ENCODE data around the gene GNAT2. TPM values are rescaled to one million over a fixed set of nuclear protein-coding genes. Genes with fewer than 3 reads are reported as not detected.

Gene GNAT2
- total RNA-seq, 1 experiment from 2014 or later: not detected

GRCh38 chr1:109598655-109599054, 20.8 kb downstream of the GNAT2 start:
- Histone ChIP-seq H3K4me3 (ENCODE audit: low read depth, low read length) (no peak overlapping the region), H3K27me3 (replicated peaks; ENCODE audit: control insufficient read depth, insufficient read depth, low read length) (no peaks in the 10 kb centered on the region), H3K9me3 (no peaks in the 10 kb centered on the region), H3K4me1 (no peaks in the 10 kb centered on the region), H3K36me3 (ENCODE audit: control insufficient read depth, insufficient read depth, low read length) (no peaks in the 10 kb centered on the region)
- Mint-ChIP-seq H3K9me3 (ENCODE audit: unreplicated experiment) (no peaks in the 10 kb centered on the region), H3K4me3 (ENCODE audit: unreplicated experiment) (no peak overlapping the region), H3K36me3 (ENCODE audit: insufficient read depth, unreplicated experiment) (peaks cover 37% of the 10 kb centered on the region), H3K4me1 (ENCODE audit: low read depth, unreplicated experiment) (no peaks in the 10 kb centered on the region), H3K27me3 (ENCODE audit: insufficient read depth, unreplicated experiment) (no peaks in the 10 kb centered on the region), H3K27ac (ENCODE audit: unreplicated experiment) (no peak overlapping the region)
- intact Hi-C loops (cut with micrococcal nuclease; ENCODE audit: unreplicated experiment): no loop called here
- ChIA-PET CTCF (interaction anchor here (0.5 kb wide), 1 partner anchor 9 kb away, joined by 3 read pairs; no protein-coding TSS in a partner anchor), POLR2A (no interaction called here)
- no TSS peak for BruUV-seq (replicated peaks)
- DNase-seq: no peak
- TF ChIP-seq CTCF (IDR thresholded peaks at IDR 0.05; ENCODE audit: insufficient read depth in 1 of 2, low read depth in 1 of 2, low read length in 1 of 2, severe bottlenecking in 1 of 2, unreplicated experiment in 1 of 2): peak in 1 of 2 experiments; percentile 19

- POLR2A ChIA-PET: no interaction called here
- BruUV-seq (replicated peaks): no TSS peak
- Mint-ChIP-seq H3K9me3 (ENCODE audit: unreplicated experiment) (no peaks in the 10 kb centered on the region), H3K4me3 (ENCODE audit: unreplicated experiment) (no peak overlapping the region), H3K4me1 (ENCODE audit: low read depth, unreplicated experiment) (no peaks in the 10 kb centered on the region), H3K36me3 (ENCODE audit: insufficient read depth, unreplicated experiment) (peaks cover 41% of the 10 kb centered on the region), H3K27me3 (ENCODE audit: insufficient read depth, unreplicated experiment) (no peaks in the 10 kb centered on the region), H3K27ac (ENCODE audit: unreplicated experiment) (no peak overlapping the region)
- intact Hi-C loops (cut with micrococcal nuclease; ENCODE audit: unreplicated experiment): no loop called here
- no peak for DNase-seq
- Histone ChIP-seq H3K9me3 (no peaks in the 10 kb centered on the region), H3K27me3 (replicated peaks; ENCODE audit: control insufficient read depth, insufficient read depth, low read length) (no peaks in the 10 kb centered on the region), H3K36me3 (ENCODE audit: control insufficient read depth, insufficient read depth, low read length) (no peaks in the 10 kb centered on the region), H3K4me3 (ENCODE audit: low read depth, low read length) (no peak overlapping the region), H3K4me1 (no peaks in the 10 kb centered on the region)
- CTCF ChIA-PET: interaction anchor here (0.5 kb wide), 1 partner anchor 9 kb away, joined by 3 read pairs; no protein-coding TSS in a partner anchor
- no peak for TF ChIP-seq CTCF (IDR thresholded peaks at IDR 0.05; ENCODE audit: insufficient read depth in 1 of 2, low read depth in 1 of 2, low read length in 1 of 2, severe bottlenecking in 1 of 2, unreplicated experiment in 1 of 2)
These were observed 21.3 kb downstream of the GNAT2 start for GRCh38 chr1:109598156-109598555.

- intact Hi-C loops (cut with micrococcal nuclease; ENCODE audit: unreplicated experiment): no loop called here
- ChIA-PET POLR2A (no interaction called here), CTCF (no interaction called here)
- DNase-seq: no peak
- BruUV-seq (replicated peaks): no TSS peak
- no peaks in the 10 kb centered on the region for H3K27me3 Mint-ChIP-seq (ENCODE audit: insufficient read depth, unreplicated experiment)
- Histone ChIP-seq H3K9me3 (no peaks in the 10 kb centered on the region), H3K27me3 (replicated peaks; ENCODE audit: control insufficient read depth, insufficient read depth, low read length) (no peaks in the 10 kb centered on the region), H3K4me3 (ENCODE audit: low read depth, low read length) (no peak overlapping the region), H3K4me1 (no peaks in the 10 kb centered on the region), H3K36me3 (ENCODE audit: control insufficient read depth, insufficient read depth, low read length) (no peaks in the 10 kb centered on the region)
- no peak overlapping the region for H3K4me3 Mint-ChIP-seq (ENCODE audit: unreplicated experiment)
- no peak for TF ChIP-seq CTCF (IDR thresholded peaks at IDR 0.05; ENCODE audit: insufficient read depth in 1 of 2, low read depth in 1 of 2, low read length in 1 of 2, severe bottlenecking in 1 of 2, unreplicated experiment in 1 of 2)
- H3K4me1 Mint-ChIP-seq (ENCODE audit: low read depth, unreplicated experiment): no peaks in the 10 kb centered on the region
- H3K9me3 Mint-ChIP-seq (ENCODE audit: unreplicated experiment): no peaks in the 10 kb centered on the region
- no peak overlapping the region for H3K27ac Mint-ChIP-seq (ENCODE audit: unreplicated experiment)
- H3K36me3 Mint-ChIP-seq (ENCODE audit: insufficient read depth, unreplicated experiment): peaks cover 47% of the 10 kb centered on the region
These were observed 23.9 kb downstream of the GNAT2 start for GRCh38 chr1:109595531-109595930.
